Measurements from ENCODE around the gene PNLIPRP2. TPM values are rescaled to one million over a fixed set of nuclear protein-coding genes. Genes with fewer than 3 reads are reported as not detected.

Gene PNLIPRP2
- total RNA-seq, 1 donor from 2014 or later = not detected

GRCh38 chr10:116633216-116633600, 12.5 kb downstream of the PNLIPRP2 start:
- H2AFZ ChIP-seq (ENCODE audit: low read depth, low read length) = no peak overlapping the region
- H3K36me3 ChIP-seq (ENCODE audit: insufficient read depth, low read length) = no peaks in the 10 kb centered on the region
- H3K4me2 ChIP-seq (ENCODE audit: low read length) = no peak overlapping the region
- H3K27me3 ChIP-seq (ENCODE audit: insufficient read depth, low read length) = peaks cover 2% of the 10 kb centered on the region
- no peak overlapping the region for H3K4me3 ChIP-seq (ENCODE audit: insufficient read depth, low read depth, low read length)
- peaks cover 35% of the 10 kb centered on the region for H3K27me3 Mint-ChIP-seq (ENCODE audit: low read depth, unreplicated experiment)
- no peaks in the 10 kb centered on the region for H3K79me2 ChIP-seq (ENCODE audit: insufficient read depth, low read length)
- no peaks in the 10 kb centered on the region for H3K9me3 ChIP-seq (ENCODE audit: insufficient read depth, low read depth, low read length)
- H3K9ac ChIP-seq (ENCODE audit: low read length) = no peak overlapping the region
- no peak overlapping the region for H3K27ac ChIP-seq (ENCODE audit: low read depth, low read length)
- DNase-seq (ENCODE audit: low read depth) (no peak), FAIRE-seq (no peak)
- no peaks in the 10 kb centered on the region for H4K20me1 ChIP-seq (ENCODE audit: insufficient read depth, low read length)
- H3K4me1 Mint-ChIP-seq (ENCODE audit: low read depth, unreplicated experiment) = no peaks in the 10 kb centered on the region
- no peaks in the 10 kb centered on the region for H3K4me1 ChIP-seq (ENCODE audit: insufficient read depth, low read length)
- no peak overlapping the region for H3K4me3 Mint-ChIP-seq (ENCODE audit: unreplicated experiment)
- no peak overlapping the region for H3K27ac Mint-ChIP-seq (ENCODE audit: unreplicated experiment)
- H3K9me3 Mint-ChIP-seq (ENCODE audit: unreplicated experiment) = no peaks in the 10 kb centered on the region
- TF ChIP-seq CTCF (IDR thresholded peaks at IDR 0.05; ENCODE audit: insufficient read depth, low read depth, low read length) (no peak), EZH2 (IDR thresholded peaks at IDR 0.05; ENCODE audit: insufficient read depth, low read length) (no peak)
- H3K36me3 Mint-ChIP-seq (ENCODE audit: low read depth, unreplicated experiment) = no peaks in the 10 kb centered on the region

GRCh38 chr10:116634126-116634975, 13.6 kb downstream of the PNLIPRP2 start:
- no peaks in the 10 kb centered on the region for H3K9me3 ChIP-seq (ENCODE audit: insufficient read depth, low read depth, low read length)
- H3K36me3 ChIP-seq (ENCODE audit: insufficient read depth, low read length) = no peaks in the 10 kb centered on the region
- Mint-ChIP-seq H3K27ac (ENCODE audit: unreplicated experiment) (no peak overlapping the region), H3K9me3 (ENCODE audit: unreplicated experiment) (no peaks in the 10 kb centered on the region), H3K4me1 (ENCODE audit: low read depth, unreplicated experiment) (no peaks in the 10 kb centered on the region), H3K27me3 (ENCODE audit: low read depth, unreplicated experiment) (peaks cover 27% of the 10 kb centered on the region), H3K36me3 (ENCODE audit: low read depth, unreplicated experiment) (no peaks in the 10 kb centered on the region), H3K4me3 (ENCODE audit: unreplicated experiment) (no peak overlapping the region)
- no peaks in the 10 kb centered on the region for H3K4me1 ChIP-seq (ENCODE audit: insufficient read depth, low read length)
- FAIRE-seq (no peak), DNase-seq (ENCODE audit: low read depth) (no peak)
- H3K9ac ChIP-seq (ENCODE audit: low read length) = no peak overlapping the region
- no peaks in the 10 kb centered on the region for H4K20me1 ChIP-seq (ENCODE audit: insufficient read depth, low read length)
- H3K4me2 ChIP-seq (ENCODE audit: low read length) = no peak overlapping the region
- no peaks in the 10 kb centered on the region for H3K79me2 ChIP-seq (ENCODE audit: insufficient read depth, low read length)
- H3K27me3 ChIP-seq (ENCODE audit: insufficient read depth, low read length) = peaks cover 2% of the 10 kb centered on the region
- H2AFZ ChIP-seq (ENCODE audit: low read depth, low read length) = no peak overlapping the region
- no peak overlapping the region for H3K4me3 ChIP-seq (ENCODE audit: insufficient read depth, low read depth, low read length)
- no peak overlapping the region for H3K27ac ChIP-seq (ENCODE audit: low read depth, low read length)
- no peak for TF ChIP-seq EZH2 (IDR thresholded peaks at IDR 0.05; ENCODE audit: insufficient read depth, low read length)
- no peak for TF ChIP-seq CTCF (IDR thresholded peaks at IDR 0.05; ENCODE audit: insufficient read depth, low read depth, low read length)

DNA sequence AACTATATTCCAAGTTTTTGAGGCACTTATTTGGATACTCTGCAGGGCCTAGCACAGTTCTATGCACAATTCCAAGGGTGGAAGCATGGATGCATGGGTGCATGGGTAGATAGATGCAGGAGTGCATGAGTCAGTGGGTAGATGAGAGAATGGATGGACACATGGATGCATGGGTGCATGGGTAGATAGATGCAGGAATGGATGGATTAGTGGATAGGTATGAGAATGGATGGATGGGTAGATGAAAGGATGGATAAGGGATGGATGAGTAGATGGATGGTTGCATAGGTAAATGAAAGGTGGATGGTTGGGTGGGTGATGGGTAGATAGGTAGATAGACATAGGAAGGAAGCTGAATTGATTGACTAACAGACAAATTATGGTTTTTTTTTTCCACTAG, 15.6 kb downstream of the PNLIPRP2 start:
- Mint-ChIP-seq H3K4me3 (ENCODE audit: unreplicated experiment) (no peak overlapping the region), H3K27ac (ENCODE audit: unreplicated experiment) (no peak overlapping the region), H3K9me3 (ENCODE audit: unreplicated experiment) (no peaks in the 10 kb centered on the region), H3K4me1 (ENCODE audit: low read depth, unreplicated experiment) (no peaks in the 10 kb centered on the region), H3K27me3 (ENCODE audit: low read depth, unreplicated experiment) (peaks cover 13% of the 10 kb centered on the region), H3K36me3 (ENCODE audit: low read depth, unreplicated experiment) (no peaks in the 10 kb centered on the region)
- Histone ChIP-seq H3K27ac (ENCODE audit: low read depth, low read length) (no peak overlapping the region), H2AFZ (ENCODE audit: low read depth, low read length) (no peak overlapping the region), H3K4me3 (ENCODE audit: insufficient read depth, low read depth, low read length) (no peak overlapping the region), H3K4me2 (ENCODE audit: low read length) (no peak overlapping the region), H3K9me3 (ENCODE audit: insufficient read depth, low read depth, low read length) (no peaks in the 10 kb centered on the region), H3K9ac (ENCODE audit: low read length) (no peak overlapping the region), H3K4me1 (ENCODE audit: insufficient read depth, low read length) (no peaks in the 10 kb centered on the region), H3K27me3 (ENCODE audit: insufficient read depth, low read length) (no peaks in the 10 kb centered on the region), H3K79me2 (ENCODE audit: insufficient read depth, low read length) (no peaks in the 10 kb centered on the region), H4K20me1 (ENCODE audit: insufficient read depth, low read length) (no peaks in the 10 kb centered on the region), H3K36me3 (ENCODE audit: insufficient read depth, low read length) (no peaks in the 10 kb centered on the region)
- TF ChIP-seq CTCF (IDR thresholded peaks at IDR 0.05; ENCODE audit: insufficient read depth, low read depth, low read length) (no peak), EZH2 (IDR thresholded peaks at IDR 0.05; ENCODE audit: insufficient read depth, low read length) (no peak)
- DNase-seq (ENCODE audit: low read depth) = no peak
- FAIRE-seq = no peak
